ENCODE results near the gene KLHL42.
"Not testable (repeated sequence)": the region's sequence is repeated elsewhere in the genome, so short reads cannot be mapped to it uniquely, and the experiment has no call there.

The KLHL42 gene

GRCh38 chr12:27843714-27844245 lies 63.7 kb downstream of the KLHL42 start:
- intact Hi-C loops (cut with DNase I; ENCODE audit: low total_unique reads): no loop called here
- DNase-seq: no peak
- no peaks in the 10 kb centered on the region for H3K27me3 ChIP-seq
- no peaks in the 10 kb centered on the region for H3K9me3 ChIP-seq
- TF ChIP-seq CTCF (IDR thresholded peaks at IDR 0.05): no peak
- no peaks in the 10 kb centered on the region for H3K36me3 ChIP-seq
- H3K27ac ChIP-seq: no peak overlapping the region
- H3K4me1 ChIP-seq: peaks cover 0 to 3% (median under 1%) of the 10 kb centered on the region in 4 donors
- H3K4me3 ChIP-seq: no peak overlapping the region

- no peaks in the 10 kb centered on the region for H3K36me3 ChIP-seq
- no peaks in the 10 kb centered on the region for H3K27me3 ChIP-seq
- no peaks in the 10 kb centered on the region for H3K9me3 ChIP-seq
- TF ChIP-seq CTCF (IDR thresholded peaks at IDR 0.05): no peak
- DNase-seq: no peak
- H3K27ac ChIP-seq: no peak overlapping the region
- peaks cover 0 to 3% (median 0%) of the 10 kb centered on the region in 4 donors for H3K4me1 ChIP-seq
- no peak overlapping the region for H3K4me3 ChIP-seq
- intact Hi-C loops (cut with DNase I; ENCODE audit: low total_unique reads): no loop called here
These were observed 64.5 kb downstream of the KLHL42 start for GRCh38 chr12:27844366-27845090.

GRCh38 chr12:27845187-27845586 lies 65.2 kb downstream of the KLHL42 start:
- TF ChIP-seq CTCF (IDR thresholded peaks at IDR 0.05): no peak
- Histone ChIP-seq H3K27ac (no peak overlapping the region), H3K36me3 (no peaks in the 10 kb centered on the region), H3K27me3 (no peaks in the 10 kb centered on the region), H3K4me3 (no peak overlapping the region), H3K4me1 (peaks cover 0 to 3% (median 0%) of the 10 kb centered on the region in 4 donors), H3K9me3 (no peaks in the 10 kb centered on the region)
- DNase-seq: no peak
- intact Hi-C loops (cut with DNase I; ENCODE audit: low total_unique reads): no loop called here

GRCh38 chr12:27845706-27846105 lies 65.7 kb downstream of the KLHL42 start:
- intact Hi-C loops (cut with DNase I; ENCODE audit: low total_unique reads); H3K36me3 ChIP-seq; H3K4me1 ChIP-seq; H3K27ac ChIP-seq; DNase-seq; H3K27me3 ChIP-seq; H3K9me3 ChIP-seq; H3K4me3 ChIP-seq: not testable (repeated sequence)

GRCh38 chr12:27847293-27847692 lies 67.3 kb downstream of the KLHL42 start:
- H3K27me3 ChIP-seq; H3K4me3 ChIP-seq; intact Hi-C loops (cut with DNase I; ENCODE audit: low total_unique reads); DNase-seq; H3K9me3 ChIP-seq; H3K27ac ChIP-seq; H3K4me1 ChIP-seq; H3K36me3 ChIP-seq: not testable (repeated sequence)

GRCh38 chr12:27851311-27851710 lies 71.3 kb downstream of the KLHL42 start:
- Histone ChIP-seq H3K4me3 (no peak overlapping the region), H3K27me3 (no peaks in the 10 kb centered on the region), H3K9me3 (no peaks in the 10 kb centered on the region), H3K27ac (no peak overlapping the region), H3K36me3 (no peaks in the 10 kb centered on the region), H3K4me1 (no peaks in the 10 kb centered on the region)
- DNase-seq: no peak
- intact Hi-C loops (cut with DNase I; ENCODE audit: low total_unique reads): no loop called here
- TF ChIP-seq CTCF (IDR thresholded peaks at IDR 0.05): no peak

Data from tibial artery (tissue), 4 donors.